B cell (primary cell): Measurements from ENCODE around the gene TGFBR3L. TPM values are rescaled to one million over a fixed set of nuclear protein-coding genes. Genes with fewer than 3 reads are reported as not detected.

Experiments used
- ATAC-seq: fragments of 200-7000 bp; cut with Tn5 transposase; one replicate; pipeline ENCODE4 v1.10.0; 2021; ENCODE audit warnings: low read depth, mild to moderate bottlenecking, moderate number of reproducible peaks, moderate library complexity
- CTCF ChIA-PET: fragments of 350-600 bp; sonication (Branson Sonifier 250); formaldehyde crosslinking; loops from one replicate; lab custom pipeline; 2021; ENCODE audit warnings: antibody characterized with exemption, inconsistent platforms; lab: Charles Lee
- POLR2A ChIA-PET: fragments of 350-600 bp; sonication (Branson Sonifier 250); formaldehyde crosslinking; loops from one replicate; lab custom pipeline; 2021; ENCODE audit warnings: antibody characterized with exemption; lab: Charles Lee
- DNase-seq: peaks from one replicate; pipeline ENCODE4 v3.0.0; 2013
- H2AFZ ChIP-seq: 2 replicates; pipeline ENCODE4 v1.6.1; 2012; ENCODE audit warnings: mild to moderate bottlenecking, low read depth, low read length; ENCODE audit not compliant: insufficient read depth, poor library complexity, severe bottlenecking
- H3K27ac ChIP-seq, 2 donors: 1 replicate in 1 of 2; 2 replicates in 1 of 2; pipeline ENCODE4 v1.5.1; 2012 to 2013; ENCODE audit warnings: low read length in 2 of 2, mild to moderate bottlenecking in 2 of 2, moderate library complexity in 1 of 2
- H3K27me3 ChIP-seq, 4 experiments: fragments of 200-600 bp in 1 of 4; sonication (generic) in 1 of 4; replicated peaks in 1 of 4; 1 replicate in 2 of 4; 2 replicates in 2 of 4; pipeline versions ENCODE4 v1.6.1 to v1.7.0; 2013 to 2016; ENCODE audit warnings: low read length in 3 of 4, mild to moderate bottlenecking in 2 of 4, mixed read lengths in 1 of 4, moderate library complexity in 1 of 4; ENCODE audit not compliant: insufficient read depth in 4 of 4, control insufficient read depth in 3 of 4; ENCODE audit errors: control extremely low read depth in 1 of 4
- H3K36me3 ChIP-seq, 2 experiments: replicated peaks in 1 of 2; 1 replicate in 1 of 2; 2 replicates in 1 of 2; pipeline versions ENCODE4 v1.6.1 to v1.7.1; 2013; ENCODE audit warnings: low read length in 1 of 2; ENCODE audit not compliant: insufficient read depth in 2 of 2, control insufficient read depth in 1 of 2; ENCODE audit errors: control extremely low read depth in 1 of 2, extremely low read depth in 1 of 2
- H3K4me1 ChIP-seq, 2 donors: fragments of 200-600 bp in 1 of 2; sonication (generic) in 1 of 2; 1 replicate in 1 of 2; 2 replicates in 1 of 2; pipeline versions ENCODE4 v1.5.1 to v1.6.1; 2013 to 2017; ENCODE audit warnings: low read length in 2 of 2; ENCODE audit not compliant: control insufficient read depth in 2 of 2, insufficient read depth in 2 of 2
- H3K4me2 ChIP-seq: replicated peaks from 2 replicates; pipeline ENCODE3; 2012; ENCODE audit warnings: mild to moderate bottlenecking, low read depth, low read length; ENCODE audit not compliant: poor library complexity, severe bottlenecking
- H3K4me3 ChIP-seq, 5 experiments: fragments of 200-600 bp in 1 of 5; sonication (generic) in 1 of 5; 1 replicate in 3 of 5; 2 replicates in 2 of 5; pipeline versions ENCODE4 v1.5.1 to v1.7.0; 2011 to 2016; ENCODE audit warnings: low read length in 4 of 5, mild to moderate bottlenecking in 4 of 5, low read depth in 2 of 5, control low read depth in 1 of 5, moderate library complexity in 1 of 5; ENCODE audit not compliant: insufficient read depth in 1 of 5; ENCODE audit errors: control extremely low read depth in 1 of 5, extremely low read depth in 1 of 5
- H3K79me2 ChIP-seq: fragments of 200-600 bp; sonication (generic); one replicate; pipeline ENCODE4 v1.6.0; 2016; ENCODE audit warnings: low read length; ENCODE audit not compliant: control insufficient read depth, insufficient read depth
- H3K9ac ChIP-seq: fragments of 200-600 bp; sonication (generic); 2 replicates; pipeline ENCODE4 v1.6.1; 2017; ENCODE audit warnings: mild to moderate bottlenecking, low read length, moderate library complexity
- H3K9me3 ChIP-seq, 3 donors: one replicate each; pipeline versions ENCODE4 v1.6.1 to v1.7.1; 2013; ENCODE audit warnings: low read length in 2 of 3; ENCODE audit not compliant: control insufficient read depth in 2 of 3, insufficient read depth in 1 of 3; ENCODE audit errors: control extremely low read depth in 1 of 3
- H4K20me1 ChIP-seq: 2 replicates; pipeline ENCODE4 v1.6.0; 2012; ENCODE audit warnings: mild to moderate bottlenecking, low read length; ENCODE audit not compliant: insufficient read depth, control insufficient read depth, poor library complexity, severe bottlenecking
- H3K27ac Mint-ChIP-seq: one replicate; pipeline ENCODE4 v1.8.0; 2021; ENCODE audit warnings: mixed read lengths
- H3K27me3 Mint-ChIP-seq: one replicate; pipeline ENCODE4 v1.8.0; 2021; ENCODE audit warnings: mixed read lengths
- H3K4me1 Mint-ChIP-seq: one replicate; pipeline ENCODE4 v1.8.0; 2021; ENCODE audit warnings: mixed read lengths
- H3K4me3 Mint-ChIP-seq: one replicate; pipeline ENCODE4 v1.8.0; 2021; ENCODE audit warnings: mixed read lengths
- H3K9me3 Mint-ChIP-seq: one replicate; pipeline ENCODE4 v1.8.0; 2022; ENCODE audit warnings: mixed read lengths; ENCODE audit not compliant: insufficient read depth
- EZH2 ChIP-seq: IDR thresholded peaks from 2 replicates; pipeline ENCODE4 v1.6.1; 2012; ENCODE audit warnings: borderline replicate concordance, low read depth, mild to moderate bottlenecking, moderate library complexity, low read length; ENCODE audit not compliant: insufficient read depth, poor library complexity, severe bottlenecking
- WGBS: methylation state at CpG from one replicate; pipeline ENCODE4 v1.1.5; 2013; ENCODE audit warnings: missing lambda C conversion rate; ENCODE audit not compliant: insufficient coverage; 5-methylcytosine and 5-hydroxymethylcytosine counted together
- intact Hi-C: fragments of 100-400 bp; cut with micrococcal nuclease; formaldehyde crosslinking; loops from one replicate; pipeline ENCODE4 v1.10.0; 2022
- polyA plus RNA-seq: library from polyadenylated mRNA; depleted of rRNA; stranded (reverse); fragments of >200 nt; gene quantifications from 2 replicates; pipeline ENCODE4 v1.2.3, GENCODE V29; 2012
- total RNA-seq, 2 donors: library from RNA; stranded (reverse); fragments of 120-200 nt in 1 of 2; gene quantifications; 1 replicate in 1 of 2; 2 replicates in 1 of 2; pipeline versions ENCODE4 v1.2.3 to v1.2.4, GENCODE V29; 2013 to 2022
- TF ChIP-seq, protein P1 (sequence below): fragments of 200-600 bp; IDR thresholded peaks from one replicate; pipeline ENCODE4 v1.8.0; 2022; ENCODE audit warnings: antibody characterized with exemption, mild to moderate bottlenecking

Gene TGFBR3L
- total and polyA plus RNA-seq, 2 donors (not counting 1 experiment from before 2014, with no cell fraction given): 0.21 to 0.22 TPM

DNA sequence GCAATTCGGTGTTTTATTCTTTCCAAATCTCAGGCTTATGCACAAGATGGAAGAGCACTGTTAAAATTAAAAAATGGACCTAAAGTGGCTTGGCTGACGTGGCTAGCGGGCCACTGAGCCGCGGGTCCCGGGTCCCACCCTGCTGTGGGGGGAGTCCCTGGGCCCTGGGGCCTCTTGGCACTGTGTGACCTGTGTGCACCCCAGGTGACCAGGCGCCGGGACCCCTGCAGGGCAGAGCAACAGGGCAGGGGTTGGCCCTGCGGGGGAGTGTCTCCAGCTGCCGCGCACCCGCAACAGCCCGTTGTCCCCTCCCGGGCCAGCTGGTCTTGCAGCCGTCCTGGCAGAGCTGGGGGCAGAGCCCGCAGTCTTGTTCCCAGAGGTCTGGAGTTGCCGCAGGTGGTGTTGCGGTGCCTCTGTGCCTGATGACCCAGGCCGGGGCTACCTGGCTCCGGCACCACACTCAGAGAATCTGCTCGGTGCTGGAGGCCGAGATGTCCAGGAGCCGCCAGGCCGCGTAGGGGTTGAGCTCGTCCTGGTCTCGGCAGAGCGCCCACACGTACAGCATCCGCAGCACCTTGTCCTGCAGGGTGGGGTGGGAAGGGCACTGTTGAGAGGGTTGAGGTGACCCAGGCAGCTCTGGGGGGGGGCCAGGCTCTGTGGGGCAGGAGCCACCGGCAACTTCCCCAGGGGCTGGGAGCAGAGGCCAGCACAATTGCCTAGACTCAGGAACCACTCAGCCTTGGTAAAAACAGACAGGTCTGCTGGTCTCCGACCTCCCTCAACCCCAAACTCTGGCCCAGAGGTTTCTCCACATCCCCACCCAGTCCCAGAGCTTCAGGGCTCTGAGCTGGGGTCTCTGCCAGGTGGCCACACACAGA, 12.3 kb downstream of the TGFBR3L start:
- intact Hi-C loops: no loop called here
- H3K4me1 Mint-ChIP-seq: peaks cover 18% of the 10 kb centered on the region
- H3K27ac Mint-ChIP-seq: peak overlapping the region; percentile 32

More for the DNA sequence above, 12.3 kb downstream of the TGFBR3L start:
- H3K27me3 Mint-ChIP-seq: no peaks in the 10 kb centered on the region
- no peaks in the 10 kb centered on the region for H3K9me3 Mint-ChIP-seq
- H4K20me1 ChIP-seq: peaks cover 32% of the 10 kb centered on the region
- H3K27ac ChIP-seq: no peak overlapping the region
- H3K9me3 ChIP-seq: no peaks in the 10 kb centered on the region
- no peak overlapping the region for H3K9ac ChIP-seq
- no peaks in the 10 kb centered on the region for H3K27me3 ChIP-seq
- ChIA-PET POLR2A (interaction anchor here (0.6 to 1.0 kb wide), 2 partner anchors 63 to 463 kb away, joined by 3 read pairs; partner anchors contain the start of gene RAB11B), CTCF (interaction anchor here (1.1 to 1.8 kb wide), 5 partner anchors 9 to 73 kb away, joined by 3 to 9 read pairs (median 3); no protein-coding TSS in a partner anchor)
- H3K4me3 ChIP-seq: no peak overlapping the region
- H3K36me3 ChIP-seq: peaks cover 2 to 27% of the 10 kb centered on the region in 2 experiments
- H2AFZ ChIP-seq: no peak overlapping the region
- TF ChIP-seq, protein P1, sequence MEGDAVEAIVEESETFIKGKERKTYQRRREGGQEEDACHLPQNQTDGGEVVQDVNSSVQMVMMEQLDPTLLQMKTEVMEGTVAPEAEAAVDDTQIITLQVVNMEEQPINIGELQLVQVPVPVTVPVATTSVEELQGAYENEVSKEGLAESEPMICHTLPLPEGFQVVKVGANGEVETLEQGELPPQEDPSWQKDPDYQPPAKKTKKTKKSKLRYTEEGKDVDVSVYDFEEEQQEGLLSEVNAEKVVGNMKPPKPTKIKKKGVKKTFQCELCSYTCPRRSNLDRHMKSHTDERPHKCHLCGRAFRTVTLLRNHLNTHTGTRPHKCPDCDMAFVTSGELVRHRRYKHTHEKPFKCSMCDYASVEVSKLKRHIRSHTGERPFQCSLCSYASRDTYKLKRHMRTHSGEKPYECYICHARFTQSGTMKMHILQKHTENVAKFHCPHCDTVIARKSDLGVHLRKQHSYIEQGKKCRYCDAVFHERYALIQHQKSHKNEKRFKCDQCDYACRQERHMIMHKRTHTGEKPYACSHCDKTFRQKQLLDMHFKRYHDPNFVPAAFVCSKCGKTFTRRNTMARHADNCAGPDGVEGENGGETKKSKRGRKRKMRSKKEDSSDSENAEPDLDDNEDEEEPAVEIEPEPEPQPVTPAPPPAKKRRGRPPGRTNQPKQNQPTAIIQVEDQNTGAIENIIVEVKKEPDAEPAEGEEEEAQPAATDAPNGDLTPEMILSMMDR: no peak
- TF ChIP-seq EZH2: no peak
- H3K4me3 Mint-ChIP-seq: peak overlapping the region; percentile 76
- peak overlapping the region; percentile 94 for H3K4me2 ChIP-seq
- H3K4me1 ChIP-seq: peaks cover 11 to 14% of the 10 kb centered on the region in 2 donors
- no peak for DNase-seq
- ATAC-seq: no peak
- WGBS: 96% methylated on average over 32 of the region's 32 CpGs
- H3K79me2 ChIP-seq: peaks cover 5% of the 10 kb centered on the region
